Stimulated activated CD8-positive, alpha-beta memory T cell treated with anti-CD3 and anti-CD28 coated beads, Interleukin-12 subunit alpha, Interleukin-12 subunit beta, amount 100 ng/mL, for 24 hours (primary cell): ENCODE data around the gene PRR18.

ENCODE experiments used
- DNase-seq: peaks from one replicate; pipeline ENCODE4 v3.0.0-alpha.2; 2020; ENCODE audit errors: extremely low read depth

Gene PRR18

DNA sequence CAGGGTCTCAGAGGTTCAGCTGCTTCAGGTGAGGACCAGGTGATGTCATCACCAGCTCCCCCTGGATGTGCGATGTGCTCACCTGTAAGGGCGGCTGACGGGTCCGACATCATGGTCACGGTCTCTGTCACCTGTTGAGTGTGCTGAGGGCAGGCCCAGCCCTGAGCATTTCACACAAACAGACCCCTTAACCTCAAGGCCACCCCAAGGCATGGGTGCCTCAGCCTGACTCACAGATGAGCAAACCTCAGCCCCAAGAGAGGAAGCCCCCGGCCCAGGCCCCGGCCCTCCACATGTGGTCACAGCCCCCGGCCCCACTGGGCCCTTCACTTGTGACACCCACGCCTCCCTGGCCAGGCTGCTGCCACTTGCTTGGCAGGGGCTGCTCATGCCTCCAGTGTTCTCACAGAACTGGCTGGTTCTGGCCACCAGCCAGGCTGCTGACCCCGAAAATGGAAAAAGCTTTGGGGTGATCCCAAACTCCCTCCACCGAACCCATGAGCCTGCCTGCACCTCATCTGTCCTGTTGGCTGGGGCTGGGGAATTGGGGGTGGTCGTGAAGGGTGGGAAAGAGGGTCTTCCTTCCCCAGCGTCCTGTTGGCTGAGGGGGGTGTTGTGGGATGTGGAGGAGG, 33.3 kb downstream of the PRR18 start:
- DNase-seq = no peak

DNA sequence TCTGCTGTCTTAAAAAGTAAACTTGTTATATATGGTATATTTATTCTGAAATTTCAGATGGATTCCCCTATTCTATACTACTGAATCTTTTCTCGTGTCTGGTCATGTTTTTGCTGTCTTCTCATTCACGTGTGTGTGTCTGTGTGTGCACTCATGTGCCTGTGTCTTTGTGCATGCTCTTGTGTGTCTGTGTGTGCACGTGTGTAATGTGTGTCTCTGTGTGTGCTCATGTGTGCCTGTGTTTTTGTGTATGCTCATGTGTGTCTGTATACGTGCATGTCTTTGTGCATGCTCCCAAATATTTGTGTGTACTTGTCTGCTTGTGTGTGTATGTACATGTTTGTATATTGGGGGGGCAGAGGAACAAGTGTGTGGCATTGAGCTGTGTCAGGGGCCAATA, 34.0 kb downstream of the PRR18 start:
- DNase-seq = no peak

DNA sequence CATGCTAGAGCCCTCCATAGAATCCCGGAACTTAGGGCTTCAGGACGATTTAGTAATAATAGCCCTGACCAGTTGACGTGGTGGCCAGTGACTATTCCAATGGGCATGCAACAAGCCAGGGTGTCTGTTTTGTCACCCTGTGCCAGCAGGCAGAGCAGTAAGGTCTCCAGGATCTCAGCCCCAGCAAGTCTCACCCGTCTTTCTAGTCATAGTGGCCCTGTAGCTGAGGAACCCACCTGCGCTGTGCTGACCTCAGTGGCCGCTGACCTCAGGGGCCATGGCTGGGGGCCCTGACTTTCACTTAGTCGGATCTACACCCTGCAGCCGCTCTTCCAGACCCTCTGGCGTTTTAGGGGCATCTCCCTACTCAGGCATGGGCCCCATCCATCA, 36.8 kb downstream of the PRR18 start:
- no peak for DNase-seq

DNA sequence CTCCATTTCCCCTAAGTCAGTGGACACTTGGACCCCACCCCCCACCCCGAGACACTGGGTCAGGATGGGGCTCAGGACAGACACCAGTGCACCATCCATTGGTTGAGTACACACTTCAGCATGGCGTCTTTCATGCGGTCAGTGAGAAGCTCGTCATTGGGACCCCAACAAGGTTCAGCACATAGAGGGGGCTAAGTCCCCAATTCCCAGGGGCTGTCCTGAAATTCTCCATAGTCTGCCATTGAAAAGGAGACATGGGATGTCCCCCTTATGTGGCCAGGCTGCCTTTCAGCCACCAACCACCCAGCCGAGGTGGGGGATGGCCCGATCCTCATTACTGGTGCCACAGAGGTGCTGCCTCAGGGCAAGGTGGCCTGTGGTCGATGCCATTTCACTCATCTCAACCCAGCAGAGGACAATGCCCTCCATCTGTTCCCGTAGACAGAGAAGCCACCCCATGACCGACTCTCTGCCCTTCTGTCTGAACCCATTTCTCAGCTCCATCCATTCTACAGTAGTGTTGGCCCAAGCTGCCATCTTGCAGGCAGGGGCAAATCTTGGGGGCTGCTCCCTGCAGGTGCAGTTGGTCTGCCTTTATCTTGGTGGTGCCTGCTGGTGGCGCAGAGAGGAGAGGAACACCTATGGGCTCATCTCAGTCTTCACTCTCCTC, 37.4 kb downstream of the PRR18 start:
- no peak for DNase-seq

DNA sequence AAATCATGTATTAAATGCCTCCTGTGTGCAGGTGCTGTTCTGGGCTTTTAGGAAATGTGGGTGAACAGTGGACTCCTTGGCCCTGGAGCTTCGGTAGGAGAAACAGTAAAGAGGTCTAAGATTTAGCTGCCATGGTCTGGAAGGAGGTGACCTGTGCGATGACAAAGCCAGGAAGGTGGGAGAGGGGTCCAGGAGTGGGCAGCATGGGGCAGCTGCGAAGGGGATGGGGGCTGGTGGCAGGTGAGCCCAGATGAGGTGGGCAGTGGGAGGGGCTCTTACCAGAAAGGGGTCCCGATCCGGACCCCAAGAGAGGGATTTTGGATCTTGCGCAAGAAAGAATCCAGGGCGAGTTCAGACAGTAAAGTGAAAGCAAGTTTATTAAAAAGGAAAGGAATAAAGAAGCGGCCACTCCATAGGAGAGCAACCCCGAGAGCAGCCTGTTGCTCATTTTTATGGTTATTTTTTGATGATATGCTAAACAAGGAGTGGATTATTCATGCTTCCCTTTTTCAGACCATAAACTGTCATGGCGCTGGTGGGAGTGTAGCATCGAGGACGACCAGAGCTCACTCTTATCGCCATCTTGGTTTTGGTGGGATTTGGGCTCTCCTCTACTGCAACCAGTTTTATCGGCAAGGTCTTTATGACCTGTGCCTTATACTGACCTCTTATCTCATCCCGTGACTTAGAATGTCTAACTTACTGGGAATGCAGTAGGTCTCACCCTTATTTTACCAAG, 38.7 kb downstream of the PRR18 start:
- no peak for DNase-seq

DNA sequence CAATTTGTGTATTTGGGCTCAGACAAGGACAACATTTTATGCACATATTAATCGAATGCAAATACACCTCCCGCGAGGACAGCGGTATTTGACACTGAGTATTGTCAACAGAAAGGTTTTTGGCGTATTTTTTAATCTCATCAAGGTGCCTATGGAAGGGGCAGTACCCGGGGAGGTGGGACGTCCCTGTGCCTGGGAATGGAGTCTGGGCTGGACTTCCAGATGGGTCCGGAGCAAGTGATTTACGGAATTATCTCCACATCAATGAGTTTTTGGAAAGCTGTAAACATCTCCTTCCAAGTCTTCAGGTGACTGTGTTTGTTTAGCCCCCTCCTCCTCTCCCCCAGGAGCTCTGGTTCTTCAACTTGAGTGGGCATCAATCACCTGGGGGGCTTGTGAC, 39.8 kb downstream of the PRR18 start:
- no peak for DNase-seq

DNA sequence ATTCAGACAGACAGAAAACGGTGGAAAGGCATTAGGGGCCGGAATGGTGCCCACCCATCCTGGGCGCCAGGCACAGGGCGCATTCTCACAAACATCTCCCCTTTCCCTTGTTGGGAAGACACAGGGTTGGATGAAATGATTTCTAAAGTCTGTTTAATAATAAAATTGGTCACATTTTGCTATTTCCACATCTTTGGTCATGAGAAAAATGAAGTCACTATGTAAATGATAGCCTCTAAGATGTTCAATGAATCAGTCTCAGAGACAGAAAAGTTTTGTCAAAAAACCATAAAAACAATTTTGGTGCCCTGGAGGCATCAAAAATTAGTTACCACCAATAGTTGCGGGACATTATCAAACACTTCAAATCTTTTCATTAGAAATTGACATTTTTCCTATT, 40.7 kb downstream of the PRR18 start:
- no peak for DNase-seq

DNA sequence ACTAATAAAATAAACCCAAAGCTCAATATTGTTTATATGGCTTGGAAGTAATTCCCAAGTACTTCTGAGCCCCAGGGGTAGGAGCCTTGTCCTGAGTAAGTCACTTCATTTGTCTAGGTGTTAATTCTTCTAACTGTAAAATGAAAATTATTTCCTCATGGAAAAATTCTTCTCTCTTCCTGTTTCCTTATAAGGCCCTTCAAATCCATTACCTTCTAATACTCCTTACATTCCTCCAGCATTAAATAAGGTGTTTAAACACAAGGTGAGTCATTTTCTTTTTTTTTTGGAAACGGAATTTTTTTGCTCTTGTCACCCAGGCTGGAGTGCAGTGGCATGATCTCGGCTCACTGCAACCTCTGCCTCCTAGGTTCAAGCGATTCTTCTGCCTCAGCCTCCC, 41.9 kb downstream of the PRR18 start:
- no peak for DNase-seq

DNA sequence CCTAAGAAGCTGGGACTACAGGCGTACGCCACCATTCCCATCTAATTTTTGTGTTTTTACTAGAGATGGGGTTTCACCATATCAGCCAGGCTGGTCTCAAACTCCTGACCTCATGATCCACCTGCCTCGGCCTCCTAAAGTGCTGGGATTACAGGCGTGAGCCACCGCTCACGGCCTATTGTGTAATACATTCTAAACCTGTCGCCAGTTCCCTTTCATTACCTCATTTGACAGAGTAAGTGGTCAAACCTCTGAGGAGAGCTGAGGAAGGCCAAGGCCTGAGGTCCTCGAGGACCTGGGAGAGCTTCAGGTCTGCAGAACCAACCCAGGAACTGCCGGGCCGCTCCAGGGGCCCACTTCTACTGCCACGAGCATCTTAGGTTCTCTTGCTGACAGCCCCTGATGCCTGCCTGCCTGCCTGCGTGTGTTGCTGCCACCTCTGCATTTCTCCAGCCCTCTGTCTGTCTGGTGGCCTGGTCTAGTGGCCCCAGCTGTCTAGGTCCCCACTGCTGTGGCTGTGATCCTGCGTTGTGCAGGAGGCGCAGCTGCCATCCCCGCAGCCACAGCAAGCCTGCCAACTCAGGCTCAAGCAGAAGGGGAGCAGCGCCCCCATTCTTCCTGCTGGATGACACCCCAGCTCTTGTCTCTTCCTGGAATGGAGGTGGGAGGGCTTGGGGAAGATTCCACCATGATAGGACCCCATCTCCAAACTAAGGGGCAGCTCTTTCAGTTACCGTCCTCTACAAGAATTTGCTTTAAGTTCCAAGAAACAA, 45.3 kb downstream of the PRR18 start:
- DNase-seq = no peak

DNA sequence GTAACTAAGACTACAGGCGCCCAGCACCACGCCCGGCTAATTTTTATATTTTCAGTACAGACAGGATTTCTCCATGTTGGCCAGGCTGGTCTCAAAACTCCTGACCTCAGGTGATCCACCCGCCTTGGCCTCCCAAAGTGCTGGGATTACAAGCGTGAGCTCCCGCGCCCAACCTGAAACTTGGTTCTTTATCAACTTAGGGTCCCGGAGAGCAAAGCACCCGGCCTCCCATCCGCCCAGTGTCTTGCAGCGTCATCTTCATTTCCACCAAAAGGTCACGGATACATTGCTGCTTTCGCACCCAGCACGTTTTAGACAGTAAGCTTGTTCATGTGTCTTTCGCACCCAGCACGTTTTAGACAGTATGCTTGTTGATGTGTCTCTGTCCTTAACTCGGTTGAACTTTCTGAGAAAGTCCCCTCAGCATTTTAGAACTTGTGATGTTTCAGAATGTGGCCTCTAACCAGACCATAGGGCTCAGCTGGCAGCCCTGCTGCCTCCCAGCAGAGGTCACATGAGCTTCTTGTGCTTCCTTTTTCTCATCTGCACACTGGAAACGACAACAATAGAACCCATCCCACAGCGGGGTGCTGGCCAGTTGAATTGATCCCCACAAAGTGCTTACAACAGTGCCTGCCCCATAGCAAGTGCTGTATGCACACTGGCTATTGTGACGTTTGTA, 48.8 kb downstream of the PRR18 start:
- no peak for DNase-seq

DNA sequence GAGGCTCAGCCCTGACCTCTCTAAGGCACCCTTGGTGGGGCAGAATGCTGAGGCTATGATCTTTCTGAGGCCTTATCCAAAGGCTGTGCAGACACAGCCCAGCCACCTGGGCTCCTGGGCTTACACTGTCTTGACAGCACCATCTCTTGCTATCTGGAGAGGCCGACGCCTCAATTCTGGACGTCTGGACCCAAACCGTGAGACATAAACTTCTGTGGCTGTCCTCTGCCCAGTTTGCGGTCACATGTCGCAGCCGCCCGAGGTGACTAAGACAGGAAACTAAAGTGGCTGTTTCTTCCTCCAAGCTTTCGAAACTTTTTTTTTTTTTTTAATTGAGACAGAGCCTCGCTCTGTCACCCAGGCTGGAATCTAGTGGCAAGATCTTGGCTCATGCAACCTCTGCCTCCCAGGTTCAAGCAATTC, 49.3 kb downstream of the PRR18 start:
- DNase-seq = no peak

DNA sequence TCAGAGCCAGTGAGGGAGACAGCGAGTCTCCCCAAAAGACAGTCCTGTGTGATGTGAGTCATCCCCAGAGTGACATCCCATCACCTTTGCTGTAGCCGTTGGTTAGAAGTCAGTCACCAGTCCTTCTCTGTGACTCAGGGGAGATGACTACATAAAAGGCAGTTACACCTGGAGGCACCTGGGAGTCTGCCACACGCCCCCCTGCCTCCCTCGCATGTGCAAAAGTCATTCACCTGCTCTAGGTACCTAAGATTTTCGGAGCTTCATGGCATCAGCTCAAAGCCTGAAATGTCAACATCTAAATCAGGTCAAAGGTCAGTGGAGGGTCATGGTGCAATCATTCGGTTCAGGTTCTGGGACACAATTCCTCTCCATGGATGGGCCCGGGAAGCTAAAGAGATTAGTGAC, 50.3 kb downstream of the PRR18 start:
- DNase-seq = no peak
